Thyroid gland (tissue), 4 donors: ENCODE measurements around the gene PTH1R.

ENCODE experiments used
- CTCF ChIP-seq, 6 experiments: fragments of 200-600 bp in 3 of 6; fragments of 450-650 bp in 3 of 6; sonication (generic) in 3 of 6; IDR thresholded peaks; one replicate each; pipeline ENCODE4 v1.5.1; 2016 to 2019; ENCODE audit warnings: antibody characterized with exemption in 6 of 6, mild to moderate bottlenecking in 2 of 6, inconsistent platforms in 1 of 6, moderate library complexity in 1 of 6
- POLR2A ChIP-seq, 2 donors: fragments of 450-650 bp; IDR thresholded peaks; one replicate each; pipeline ENCODE4 v1.6.1; 2017; ENCODE audit warnings: antibody characterized with exemption in 2 of 2, mild to moderate bottlenecking in 2 of 2, moderate library complexity in 1 of 2

- no peak for TF ChIP-seq CTCF (IDR thresholded peaks at IDR 0.05)
- no peak for TF ChIP-seq POLR2A (IDR thresholded peaks at IDR 0.05)
These were observed 28.4 kb upstream of the PTH1R start for GRCh38 chr3:46849045-46849631.
